ENCODE data around the gene PTPRG.

The PTPRG gene

DNA sequence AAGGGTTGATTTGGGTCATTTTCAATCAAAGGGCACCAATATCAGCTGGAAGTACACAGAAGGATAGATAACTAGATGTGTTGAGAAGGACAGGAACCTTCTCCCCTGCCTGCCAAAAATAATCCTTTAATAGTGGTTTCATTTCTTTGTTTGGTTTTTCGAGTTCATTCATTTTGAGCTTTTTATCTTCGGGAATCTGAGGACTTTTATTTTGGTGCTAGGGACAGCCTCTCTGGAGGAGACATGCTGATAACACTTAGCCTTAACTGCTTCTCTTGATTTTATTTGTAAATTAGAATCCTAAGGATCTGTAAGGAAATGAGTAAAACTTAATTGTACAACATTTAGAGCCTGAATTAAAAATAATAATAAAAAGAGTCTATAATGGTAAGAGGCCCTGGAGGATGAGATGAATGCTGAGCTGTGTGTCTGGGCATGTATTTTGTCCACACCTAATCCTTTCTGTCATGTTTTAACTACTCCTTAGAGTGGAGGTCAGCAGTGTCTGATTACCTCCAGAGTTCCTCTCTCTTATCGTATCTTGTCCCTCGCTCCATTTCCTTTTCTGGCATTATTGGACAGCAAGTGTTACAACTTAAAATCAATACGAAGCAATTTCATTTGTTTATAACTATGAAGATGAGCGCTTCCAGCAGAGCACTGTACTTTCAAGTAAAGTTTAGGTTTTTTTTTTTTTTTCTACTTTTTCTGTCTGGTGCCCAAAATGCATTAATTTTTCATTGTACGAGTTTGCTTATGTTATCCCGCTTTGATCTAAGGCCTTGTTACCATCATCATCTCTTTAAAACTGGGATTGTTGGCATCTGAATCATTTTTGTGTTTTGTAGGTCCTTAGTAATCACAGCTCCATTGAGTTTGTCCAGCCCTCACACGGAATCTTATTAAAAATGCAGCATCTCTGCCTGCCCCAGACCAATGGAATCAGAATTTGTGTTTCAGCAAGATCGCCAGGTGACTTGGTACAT is 22.8 kb downstream of the PTPRG start:
- no peak for DNase-seq
- no peak for TF ChIP-seq GATA1 (IDR thresholded peaks at IDR 0.05; ENCODE audit: low read depth, low read length)
- TF ChIP-seq POLR2A (IDR thresholded peaks at IDR 0.05; ENCODE audit: low read length): no peak

- TF ChIP-seq POLR2A (IDR thresholded peaks at IDR 0.05; ENCODE audit: low read length): no peak
- no peak for TF ChIP-seq GATA1 (IDR thresholded peaks at IDR 0.05; ENCODE audit: low read depth, low read length)
These were observed 28.5 kb downstream of the PTPRG start for GRCh38 chr3:61589856-61590255.

DNA sequence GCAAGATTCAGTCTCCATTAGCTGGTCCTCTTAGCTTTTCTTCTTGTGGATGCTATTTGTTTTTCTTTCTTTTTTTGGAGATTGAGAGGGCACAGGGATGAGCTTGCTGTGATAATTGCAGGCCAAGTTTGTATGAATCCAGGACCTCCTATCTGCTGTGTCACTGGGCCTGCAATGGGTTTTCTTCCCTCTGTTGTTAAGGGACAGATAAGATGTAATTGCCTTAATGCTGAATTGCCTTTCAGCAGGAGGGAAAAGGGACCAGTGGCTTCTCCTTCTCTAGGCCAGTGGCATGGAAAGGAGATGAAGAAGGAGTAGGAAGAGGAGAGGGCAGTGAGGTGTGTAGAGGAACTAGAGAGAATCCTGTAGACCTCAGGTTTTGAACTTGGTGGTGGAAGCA is 29.9 kb downstream of the PTPRG start:
- no peak for DNase-seq
- TF ChIP-seq GATA1 (IDR thresholded peaks at IDR 0.05; ENCODE audit: low read depth, low read length) (no peak), POLR2A (IDR thresholded peaks at IDR 0.05; ENCODE audit: low read length) (no peak)

More at GRCh38 chr3:61589856-61590255, 28.5 kb downstream of the PTPRG start:
- no peak for DNase-seq

DNA sequence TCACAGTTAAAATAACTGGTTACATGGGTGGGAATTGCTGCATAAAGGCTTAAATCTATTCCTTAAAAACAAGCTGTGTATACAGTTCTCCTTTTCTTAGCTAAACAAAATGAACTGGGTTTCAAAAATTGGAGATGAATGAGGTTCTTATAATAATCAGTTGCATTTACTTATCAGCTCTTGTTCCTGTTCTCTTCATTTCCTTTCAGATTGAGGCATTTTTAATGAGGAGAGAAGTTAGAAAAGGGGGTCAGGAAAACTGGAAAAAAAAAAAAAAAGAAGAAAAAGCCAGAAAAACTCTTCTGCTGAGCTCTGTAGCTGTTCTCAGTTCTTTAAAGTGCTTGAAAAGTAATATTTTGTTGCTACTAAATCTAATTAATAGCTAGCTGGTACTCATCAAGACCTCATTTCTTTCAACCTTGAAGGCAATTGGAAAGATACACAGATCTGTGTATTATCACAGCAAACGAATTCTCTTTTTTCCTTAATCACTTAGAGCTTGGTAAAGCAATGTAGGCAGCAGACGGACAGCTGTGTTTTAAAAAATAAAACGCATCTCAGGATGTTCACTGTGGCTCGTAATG is 32.2 kb downstream of the PTPRG start:
- TF ChIP-seq POLR2A (IDR thresholded peaks at IDR 0.05; ENCODE audit: low read length) (no peak), GATA1 (IDR thresholded peaks at IDR 0.05; ENCODE audit: low read depth, low read length) (no peak)
- DNase-seq: no peak

DNA sequence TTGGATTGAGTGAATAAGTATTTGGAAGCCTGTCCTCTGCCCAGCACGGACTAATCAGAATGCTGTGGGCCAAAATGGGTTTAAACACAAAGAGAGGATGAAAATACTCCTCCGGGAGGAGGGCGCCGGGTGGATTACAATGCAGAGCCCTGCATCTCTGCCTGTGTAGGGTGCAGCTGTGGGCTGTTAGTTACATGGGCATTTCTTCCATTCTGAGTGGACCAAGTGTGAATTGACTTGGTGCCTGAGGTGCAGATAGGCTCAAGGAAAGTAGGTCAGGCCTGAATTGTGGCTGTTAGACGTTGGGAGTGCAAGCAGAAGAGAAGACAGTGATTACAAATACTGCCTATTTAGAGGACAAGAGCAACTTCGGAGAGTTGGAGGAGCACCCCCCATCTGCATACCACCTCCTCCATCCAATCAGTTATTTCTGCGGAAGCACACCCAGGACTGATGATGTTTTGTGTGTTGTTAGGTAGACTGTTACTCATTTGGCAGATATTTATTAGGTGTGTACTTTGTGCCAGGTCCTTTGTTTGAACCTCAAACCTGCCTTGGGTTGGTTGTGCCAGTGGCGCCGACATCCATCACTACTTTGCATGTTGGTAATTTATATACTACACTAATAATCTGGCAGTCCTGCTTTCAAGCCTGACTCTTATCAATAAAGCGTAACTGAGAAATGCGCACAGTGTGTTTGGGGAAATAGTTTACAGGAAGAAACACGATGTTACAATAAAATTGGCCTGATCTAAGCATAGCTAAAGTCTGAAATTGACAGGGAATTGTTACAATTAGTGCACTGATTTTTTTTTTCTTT is 33.0 kb downstream of the PTPRG start:
- TF ChIP-seq GATA1 (IDR thresholded peaks at IDR 0.05; ENCODE audit: low read depth, low read length) (no peak), POLR2A (IDR thresholded peaks at IDR 0.05; ENCODE audit: low read length) (no peak)

DNA sequence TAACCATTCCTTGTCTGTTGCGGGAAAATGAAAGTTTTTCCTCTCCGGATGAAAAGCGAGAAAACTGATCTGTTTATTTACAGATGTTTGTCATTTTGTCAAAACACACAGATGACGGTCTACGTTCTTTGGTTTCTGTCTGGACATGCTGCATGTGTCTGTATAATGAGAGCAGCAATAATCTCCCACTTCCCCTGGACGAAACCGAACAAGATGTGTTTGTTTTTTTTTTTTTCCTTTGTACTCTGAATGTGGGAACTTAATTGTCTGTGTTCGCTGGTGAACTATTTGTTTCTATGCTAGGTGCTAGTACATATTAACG is 33.6 kb downstream of the PTPRG start:
- no peak for DNase-seq
- TF ChIP-seq POLR2A (IDR thresholded peaks at IDR 0.05; ENCODE audit: low read length): no peak
- TF ChIP-seq GATA1 (IDR thresholded peaks at IDR 0.05; ENCODE audit: low read depth, low read length): no peak

More for the DNA sequence above, 33.0 kb downstream of the PTPRG start:
- DNase-seq: no peak

DNA sequence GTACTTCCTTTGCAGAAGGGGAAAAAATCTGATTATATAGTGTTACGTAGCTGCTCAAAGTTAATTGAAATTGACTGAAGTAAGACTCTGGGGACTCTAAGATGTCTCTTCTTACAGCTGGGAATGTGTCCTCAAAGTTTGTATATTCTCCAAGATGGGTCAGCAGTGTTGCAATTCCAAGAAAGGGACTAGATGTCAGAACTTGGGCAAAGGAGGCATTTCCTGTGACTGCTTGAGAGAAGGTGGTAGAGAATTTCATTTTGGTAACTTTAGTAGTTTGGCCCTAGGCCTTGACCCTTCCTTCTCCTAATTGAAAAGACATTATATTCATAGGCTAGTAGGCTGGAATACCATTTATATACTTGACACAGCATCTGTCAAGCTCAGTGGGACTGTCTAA is 33.9 kb downstream of the PTPRG start:
- TF ChIP-seq POLR2A (IDR thresholded peaks at IDR 0.05; ENCODE audit: low read length): no peak
- TF ChIP-seq GATA1 (IDR thresholded peaks at IDR 0.05; ENCODE audit: low read depth, low read length): no peak
- no peak for DNase-seq

GRCh38 chr3:61595826-61596225 is 34.5 kb downstream of the PTPRG start:
- TF ChIP-seq GATA1 (IDR thresholded peaks at IDR 0.05; ENCODE audit: low read depth, low read length): no peak
- no peak for TF ChIP-seq POLR2A (IDR thresholded peaks at IDR 0.05; ENCODE audit: low read length)
- DNase-seq: no peak

DNA sequence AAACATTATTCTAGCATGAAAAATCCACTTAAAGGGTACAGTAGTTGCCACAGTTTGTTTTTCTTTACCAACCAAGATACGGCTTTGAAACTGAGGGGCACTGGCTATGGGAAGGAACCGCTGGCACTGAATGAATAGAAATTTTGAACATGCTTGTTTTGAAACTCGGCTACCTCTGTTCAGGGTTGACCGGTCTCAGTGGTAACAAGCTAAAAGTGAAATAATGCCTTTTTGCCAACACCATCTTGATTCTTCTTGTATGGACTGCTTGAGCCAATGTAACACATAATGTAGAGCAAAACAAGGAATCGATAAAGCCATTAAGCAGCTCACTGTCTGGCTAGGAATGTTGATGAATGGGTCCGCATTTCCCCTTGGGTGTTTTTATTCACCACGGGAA is 36.5 kb downstream of the PTPRG start:
- TF ChIP-seq POLR2A (IDR thresholded peaks at IDR 0.05; ENCODE audit: low read length): no peak
- no peak for TF ChIP-seq GATA1 (IDR thresholded peaks at IDR 0.05; ENCODE audit: low read depth, low read length)
- DNase-seq: no peak

DNA sequence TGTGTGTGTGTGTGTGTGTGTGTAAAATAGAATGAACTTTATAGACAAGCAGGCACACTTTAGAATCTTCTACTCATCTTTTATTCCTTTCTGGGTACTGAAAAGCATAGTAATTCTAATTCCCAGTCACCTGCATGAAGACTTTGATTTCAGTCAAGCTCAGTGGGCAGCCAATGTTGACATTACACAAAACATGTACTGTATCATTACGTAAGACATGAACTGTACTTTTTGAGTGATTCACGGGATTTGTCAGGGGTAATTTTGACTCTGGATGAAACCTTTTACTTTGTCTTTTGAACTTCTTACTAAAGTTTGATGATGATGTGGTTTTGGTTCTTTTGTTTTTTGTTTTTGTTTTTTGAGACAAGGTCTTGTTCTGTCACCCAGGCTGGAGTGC is 38.8 kb downstream of the PTPRG start:
- TF ChIP-seq POLR2A (IDR thresholded peaks at IDR 0.05; ENCODE audit: low read length): no peak
- DNase-seq: no peak

GRCh38 chr3:61601831-61602230 is 40.5 kb downstream of the PTPRG start:
- TF ChIP-seq POLR2A (IDR thresholded peaks at IDR 0.05; ENCODE audit: low read length) (no peak), GATA1 (IDR thresholded peaks at IDR 0.05; ENCODE audit: low read depth, low read length) (no peak)
- DNase-seq: no peak

GRCh38 chr3:61602466-61602865 is 41.1 kb downstream of the PTPRG start:
- no peak for DNase-seq
- no peak for TF ChIP-seq GATA1 (IDR thresholded peaks at IDR 0.05; ENCODE audit: low read depth, low read length)
- no peak for TF ChIP-seq POLR2A (IDR thresholded peaks at IDR 0.05; ENCODE audit: low read length)

GRCh38 chr3:61605589-61606175 is 44.3 kb downstream of the PTPRG start:
- TF ChIP-seq POLR2A (IDR thresholded peaks at IDR 0.05; ENCODE audit: low read length) (no peak), GATA1 (IDR thresholded peaks at IDR 0.05; ENCODE audit: low read depth, low read length) (no peak)
- no peak for DNase-seq

GRCh38 chr3:61606196-61606595 is 44.8 kb downstream of the PTPRG start:
- TF ChIP-seq POLR2A (IDR thresholded peaks at IDR 0.05; ENCODE audit: low read length): no peak
- TF ChIP-seq GATA1 (IDR thresholded peaks at IDR 0.05; ENCODE audit: low read depth, low read length): no peak
- no peak for DNase-seq
